ENCODE measurements around the gene MSI2. TPM values are rescaled to one million over a fixed set of nuclear protein-coding genes. Genes with fewer than 3 reads are reported as not detected.

The MSI2 gene
- total and polyA plus RNA-seq, 2 experiments from 2014 or later: 18.9 to 41.8 TPM

GRCh38 chr17:57692770-57693169 is 436.4 kb downstream of the MSI2 start (continued):
- TF ChIP-seq ZNF462 (CRISPR knock-in tag; IDR thresholded peaks at IDR 0.05) (no peak), CREB1 (CRISPR knock-in tag; IDR thresholded peaks at IDR 0.05; ENCODE audit: low read depth) (no peak)

GRCh38 chr17:57694051-57694450 is 437.7 kb downstream of the MSI2 start:
- Mint-ChIP-seq H3K9me3 (peaks cover 5% of the 10 kb centered on the region; the same call in 2 of the 3 replicates), H3K27me3 (ENCODE audit: insufficient read depth, low read depth, poor library complexity) (no peaks in the 10 kb centered on the region), H3K27ac (no peak overlapping the region), H3K4me3 (no peak overlapping the region), H3K4me1 (peaks cover 8% of the 10 kb centered on the region; the same call in 2 of the 3 replicates), H3K36me3 (ENCODE audit: low read depth) (peaks cover 2% of the 10 kb centered on the region; the same call in 1 of the 3 replicates)
- Histone ChIP-seq H3K9me2 (ENCODE audit: insufficient read depth) (peaks cover 10% of the 10 kb centered on the region; the same call in 1 of the 2 replicates), H3K36me3 (ENCODE audit: insufficient read depth) (no peaks in the 10 kb centered on the region), H3K27me3 (ENCODE audit: insufficient read depth) (no peaks in the 10 kb centered on the region), H4K20me1 (replicated peaks; ENCODE audit: insufficient read depth) (no peaks in the 10 kb centered on the region), H3K4me1 (ENCODE audit: insufficient read depth) (peaks cover 4% of the 10 kb centered on the region; the same call in 1 of the 2 replicates), H3K79me2 (replicated peaks; ENCODE audit: insufficient read depth) (no peaks in the 10 kb centered on the region), H2AFZ (no peak overlapping the region), H3F3A (replicated peaks; ENCODE audit: low read depth) (no peaks in the 10 kb centered on the region), H3K27ac (ENCODE audit: low read depth) (no peak overlapping the region), H3K4me2 (no peak overlapping the region), H3K4me3 (no peak overlapping the region)
- ATAC-seq (no peak), DNase-seq (ENCODE audit: low spot score) (no peak)
- TF ChIP-seq EZH2phosphoT487 (IDR thresholded peaks at IDR 0.05; ENCODE audit: unreplicated experiment) (no peak), JUNB (IDR thresholded peaks at IDR 0.05; ENCODE audit: unreplicated experiment) (no peak), EZH2 (IDR thresholded peaks at IDR 0.05; ENCODE audit: low read depth, unreplicated experiment) (no peak), NANOG (IDR thresholded peaks at IDR 0.05; ENCODE audit: borderline replicate concordance) (no peak), CREB1 (CRISPR knock-in tag; IDR thresholded peaks at IDR 0.05; ENCODE audit: low read depth) (no peak), CTCF (conservative IDR thresholded peaks at IDR 0.05; ENCODE audit: low read depth in 2 of 2) (no peak), ETS1 (IDR thresholded peaks at IDR 0.05) (no peak), STAT1 (IDR thresholded peaks at IDR 0.05; ENCODE audit: unreplicated experiment) (no peak), ZNF114 (CRISPR knock-in tag; IDR thresholded peaks at IDR 0.05) (no peak), ZNF331 (CRISPR knock-in tag; IDR thresholded peaks at IDR 0.05; ENCODE audit: low read depth) (no peak), REST (IDR thresholded peaks at IDR 0.05; ENCODE audit: unreplicated experiment) (no peak), POLR2AphosphoS5 (IDR thresholded peaks at IDR 0.05; ENCODE audit: low read depth) (no peak)

Measured in GM23338 (cell line).